ENCODE results near the gene NF1. TPM values are rescaled to one million over a fixed set of nuclear protein-coding genes. Genes with fewer than 3 reads are reported as not detected.
"Not testable (repeated sequence)": the region's sequence is repeated elsewhere in the genome, so short reads cannot be mapped to it uniquely, and the experiment has no call there.

The NF1 gene
- total RNA-seq, 6 experiments from 2014 or later, result 45.0 to 62.6 (median 54.0) TPM

DNA sequence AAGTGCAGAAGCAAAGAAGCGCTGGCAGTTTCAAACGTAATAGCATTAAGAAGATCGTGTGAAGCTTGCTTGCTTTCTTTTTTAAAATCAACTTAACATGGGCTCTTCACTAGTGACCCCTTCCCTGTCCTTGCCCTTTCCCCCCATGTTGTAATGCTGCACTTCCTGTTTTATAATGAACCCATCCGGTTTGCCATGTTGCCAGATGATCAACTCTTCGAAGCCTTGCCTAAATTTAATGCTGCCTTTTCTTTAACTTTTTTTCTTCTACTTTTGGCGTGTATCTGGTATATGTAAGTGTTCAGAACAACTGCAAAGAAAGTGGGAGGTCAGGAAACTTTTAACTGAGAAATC is 279.3 kb downstream of the NF1 start:
- Mint-ChIP-seq H3K27me3 (ENCODE audit: insufficient read depth) (no peaks in the 10 kb centered on the region), H3K27ac (no peak overlapping the region; the same call in 1 of the 2 replicates), H3K4me3 (no peak overlapping the region), H3K4me1 (ENCODE audit: low read depth) (peaks cover 44% of the 10 kb centered on the region), H3K36me3 (ENCODE audit: low read depth) (peaks cover 9% of the 10 kb centered on the region), H3K9me3 (no peaks in the 10 kb centered on the region)
- TF ChIP-seq, protein P1, sequence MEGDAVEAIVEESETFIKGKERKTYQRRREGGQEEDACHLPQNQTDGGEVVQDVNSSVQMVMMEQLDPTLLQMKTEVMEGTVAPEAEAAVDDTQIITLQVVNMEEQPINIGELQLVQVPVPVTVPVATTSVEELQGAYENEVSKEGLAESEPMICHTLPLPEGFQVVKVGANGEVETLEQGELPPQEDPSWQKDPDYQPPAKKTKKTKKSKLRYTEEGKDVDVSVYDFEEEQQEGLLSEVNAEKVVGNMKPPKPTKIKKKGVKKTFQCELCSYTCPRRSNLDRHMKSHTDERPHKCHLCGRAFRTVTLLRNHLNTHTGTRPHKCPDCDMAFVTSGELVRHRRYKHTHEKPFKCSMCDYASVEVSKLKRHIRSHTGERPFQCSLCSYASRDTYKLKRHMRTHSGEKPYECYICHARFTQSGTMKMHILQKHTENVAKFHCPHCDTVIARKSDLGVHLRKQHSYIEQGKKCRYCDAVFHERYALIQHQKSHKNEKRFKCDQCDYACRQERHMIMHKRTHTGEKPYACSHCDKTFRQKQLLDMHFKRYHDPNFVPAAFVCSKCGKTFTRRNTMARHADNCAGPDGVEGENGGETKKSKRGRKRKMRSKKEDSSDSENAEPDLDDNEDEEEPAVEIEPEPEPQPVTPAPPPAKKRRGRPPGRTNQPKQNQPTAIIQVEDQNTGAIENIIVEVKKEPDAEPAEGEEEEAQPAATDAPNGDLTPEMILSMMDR (IDR thresholded peaks at IDR 0.05), result no peak
- DNase-seq, result no peak

DNA sequence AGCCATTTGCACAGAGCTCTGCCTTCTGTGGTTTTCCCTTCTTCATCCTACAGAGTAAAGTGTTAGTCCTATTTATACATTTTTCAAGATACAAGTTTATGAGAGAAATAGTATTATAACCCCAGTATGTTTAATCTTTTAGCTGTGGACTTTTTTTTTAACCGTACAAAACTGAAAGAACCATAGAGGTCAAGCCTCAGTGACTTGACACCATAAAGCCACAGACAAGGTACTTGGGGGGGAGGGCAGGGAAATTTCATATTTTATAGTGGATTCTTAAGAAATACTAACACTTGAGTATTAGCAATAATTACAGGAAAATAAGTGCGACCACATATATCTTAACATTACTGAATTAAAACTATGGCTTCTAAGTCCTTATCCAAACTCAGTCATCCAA is 279.7 kb downstream of the NF1 start:
- no peak overlapping the region for H3K4me3 Mint-ChIP-seq
- TF ChIP-seq, protein P1 (IDR thresholded peaks at IDR 0.05), result no peak

DNA sequence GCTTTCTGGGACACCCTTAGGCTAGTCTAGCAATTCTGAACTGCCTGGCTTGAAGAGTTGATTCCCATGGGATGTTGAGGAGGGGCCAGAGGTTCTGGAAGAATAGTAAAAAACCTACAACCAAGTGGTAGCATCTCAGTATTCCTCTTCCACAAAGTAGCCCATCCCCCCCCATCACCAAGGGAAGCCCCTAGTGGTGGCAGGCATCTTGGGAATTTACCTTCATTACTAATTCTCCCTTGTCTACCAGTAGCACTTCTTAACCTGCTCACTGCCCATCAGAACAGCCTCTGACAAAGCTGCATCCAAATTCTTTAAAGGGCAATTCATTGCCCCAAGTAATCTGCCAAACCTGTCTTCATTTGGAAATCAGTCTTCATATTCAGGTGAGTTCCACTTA is 283.9 kb downstream of the NF1 start:
- Mint-ChIP-seq H3K27ac (no peak overlapping the region), H3K36me3 (ENCODE audit: low read depth) (peaks cover 22% of the 10 kb centered on the region), H3K4me3 (no peak overlapping the region), H3K4me1 (ENCODE audit: low read depth) (no peaks in the 10 kb centered on the region), H3K27me3 (ENCODE audit: insufficient read depth) (no peaks in the 10 kb centered on the region; the same call in 1 of the 2 replicates), H3K9me3 (no peaks in the 10 kb centered on the region)
- TF ChIP-seq, protein P1 (IDR thresholded peaks at IDR 0.05), result peak; percentile 23; the same call in 1 of the 2 replicates
- DNase-seq, result no peak

More for the DNA sequence above, 279.7 kb downstream of the NF1 start:
- peaks cover 40% of the 10 kb centered on the region for H3K4me1 Mint-ChIP-seq (ENCODE audit: low read depth)
- H3K36me3 Mint-ChIP-seq (ENCODE audit: low read depth), result peaks cover 10% of the 10 kb centered on the region
- DNase-seq, result no peak
- no peak overlapping the region for H3K27ac Mint-ChIP-seq
- no peaks in the 10 kb centered on the region for H3K9me3 Mint-ChIP-seq
- H3K27me3 Mint-ChIP-seq (ENCODE audit: insufficient read depth), result no peaks in the 10 kb centered on the region

DNA sequence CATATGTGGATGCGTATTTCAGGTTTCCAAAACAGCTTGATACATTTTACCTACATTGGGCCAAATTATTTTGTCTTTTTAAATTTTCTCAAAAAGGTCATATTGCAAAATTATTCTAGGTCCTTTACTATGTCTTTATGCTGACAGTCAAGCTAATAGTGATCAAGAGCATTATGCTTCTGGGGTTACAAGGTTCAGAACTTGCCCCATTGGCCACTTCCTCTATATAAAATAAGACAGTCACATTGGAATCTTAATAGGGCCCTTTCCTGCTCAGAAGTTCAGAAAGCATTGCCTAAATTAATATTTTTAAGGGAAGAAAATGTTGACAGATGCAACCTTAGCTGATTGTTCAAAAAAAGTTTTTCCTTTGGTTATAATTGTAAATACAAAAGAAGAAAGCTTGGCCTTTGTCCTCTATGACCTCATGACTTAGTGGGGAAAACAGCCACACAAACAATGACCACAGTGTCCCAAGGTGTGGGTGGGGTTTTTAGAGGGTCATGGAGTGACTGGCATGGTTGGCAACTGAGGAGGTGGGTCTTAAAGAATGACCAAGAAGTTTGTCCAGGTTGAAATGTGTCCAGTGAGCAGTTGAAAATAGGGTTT is 284.9 kb downstream of the NF1 start:
- Mint-ChIP-seq H3K9me3 (no peaks in the 10 kb centered on the region), H3K27ac (no peak overlapping the region), H3K4me1 (ENCODE audit: low read depth) (no peaks in the 10 kb centered on the region), H3K36me3 (ENCODE audit: low read depth) (peaks cover 14% of the 10 kb centered on the region), H3K4me3 (no peak overlapping the region), H3K27me3 (ENCODE audit: insufficient read depth) (no peaks in the 10 kb centered on the region; the same call in 1 of the 2 replicates)
- DNase-seq, result no peak
- TF ChIP-seq, protein P1 (IDR thresholded peaks at IDR 0.05), result no peak

DNA sequence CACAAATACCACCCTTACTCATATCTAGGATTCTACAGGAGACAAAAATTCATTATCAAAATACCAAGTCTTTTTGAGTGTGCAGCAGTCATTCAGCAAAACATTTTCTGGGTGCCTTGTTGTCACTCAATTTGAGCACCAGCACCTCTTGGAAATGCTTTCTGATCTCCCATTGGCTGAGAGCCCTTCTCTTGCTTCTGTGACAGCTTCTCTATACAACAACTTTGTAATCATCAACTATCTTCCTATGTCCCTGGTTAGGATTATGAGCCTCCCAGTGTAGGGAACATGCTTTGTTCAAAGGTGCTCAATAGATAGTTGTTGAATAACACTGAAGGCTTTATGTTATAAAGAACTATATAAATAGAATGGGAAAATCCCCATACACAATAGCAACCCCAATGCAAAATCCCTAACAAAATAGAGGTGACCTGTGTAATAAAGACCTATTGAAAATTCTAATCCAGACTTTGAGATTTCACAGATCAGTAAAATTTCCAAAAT is 286.4 kb downstream of the NF1 start:
- peaks cover 14% of the 10 kb centered on the region for H3K36me3 Mint-ChIP-seq (ENCODE audit: low read depth)
- TF ChIP-seq, protein P1 (IDR thresholded peaks at IDR 0.05), result no peak
- H3K4me1 Mint-ChIP-seq (ENCODE audit: low read depth), result no peaks in the 10 kb centered on the region
- H3K9me3 Mint-ChIP-seq, result no peaks in the 10 kb centered on the region
- DNase-seq, result no peak
- H3K27me3 Mint-ChIP-seq (ENCODE audit: insufficient read depth), result no peaks in the 10 kb centered on the region; the same call in 1 of the 2 replicates
- H3K4me3 Mint-ChIP-seq, result no peak overlapping the region
- no peak overlapping the region for H3K27ac Mint-ChIP-seq

DNA sequence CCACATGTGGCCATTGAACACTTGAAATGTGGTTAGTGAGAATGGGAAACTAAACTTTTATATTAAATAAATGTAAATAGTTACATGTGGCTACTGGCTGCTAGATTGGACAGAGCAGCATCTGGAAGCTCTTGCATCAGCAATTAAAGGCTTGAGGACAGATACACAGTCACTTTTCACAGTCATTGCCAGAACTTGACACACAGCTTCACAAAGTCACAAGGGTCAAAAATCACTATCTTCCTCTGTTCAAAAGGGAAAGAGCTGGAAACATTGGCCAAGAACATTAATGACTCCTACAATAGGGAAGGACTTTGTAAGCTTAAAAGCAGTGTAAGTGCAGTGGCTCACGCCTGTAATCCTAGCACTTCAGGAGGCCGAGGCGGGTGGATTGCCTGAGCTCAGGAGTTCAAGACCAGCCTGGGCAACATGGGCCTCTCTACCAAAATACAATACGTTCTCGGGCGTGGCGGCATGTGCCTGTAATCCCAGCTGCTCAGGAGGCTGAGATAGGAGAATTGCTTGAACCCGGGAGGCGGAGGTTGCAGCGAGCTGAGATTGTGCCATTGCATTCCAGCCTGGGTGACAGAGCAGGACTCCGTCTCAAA is 288.0 kb downstream of the NF1 start:
- H3K27me3 Mint-ChIP-seq (ENCODE audit: insufficient read depth); H3K27ac Mint-ChIP-seq; DNase-seq; H3K4me1 Mint-ChIP-seq (ENCODE audit: low read depth); H3K4me3 Mint-ChIP-seq; H3K9me3 Mint-ChIP-seq: not testable (repeated sequence)
- H3K36me3 Mint-ChIP-seq (ENCODE audit: low read depth), result peaks cover 14% of the 10 kb centered on the region

DNA sequence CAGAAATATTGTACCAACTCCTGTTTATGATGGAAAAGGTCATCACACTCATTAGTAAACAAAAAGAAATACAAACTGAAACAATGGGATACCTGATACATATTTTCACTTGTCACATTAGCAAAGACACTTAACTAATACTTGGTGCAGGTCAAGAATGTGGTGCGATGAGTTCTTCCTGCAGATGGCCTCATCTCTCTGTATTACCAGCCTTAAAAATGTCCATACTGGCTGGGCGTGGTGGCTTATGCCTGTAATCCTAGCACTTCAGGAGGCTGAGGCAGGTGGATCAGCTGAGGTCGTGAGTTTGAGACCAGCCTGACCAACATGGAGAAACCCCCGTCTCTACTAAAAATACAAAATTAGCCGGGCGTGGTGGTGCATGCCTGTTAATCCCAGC is 288.7 kb downstream of the NF1 start:
- H3K36me3 Mint-ChIP-seq (ENCODE audit: low read depth), result peaks cover 14% of the 10 kb centered on the region
- H3K9me3 Mint-ChIP-seq; H3K4me1 Mint-ChIP-seq (ENCODE audit: low read depth): not testable (repeated sequence)

More for the DNA sequence above, 288.7 kb downstream of the NF1 start:
- not testable (repeated sequence) for DNase-seq; H3K27ac Mint-ChIP-seq; H3K4me3 Mint-ChIP-seq; H3K27me3 Mint-ChIP-seq (ENCODE audit: insufficient read depth)
